K562 (cell line): ENCODE results near the gene ABR.

Experiments
- MXI1 ChIP-seq: IDR thresholded peaks from 2 replicates; pipeline ENCODE4 v1.6.1; 2011; ENCODE audit warnings: low read depth, mild to moderate bottlenecking, improper control_type of control experiment, low read length
- POLR3A ChIP-seq: IDR thresholded peaks from 2 replicates; pipeline ENCODE4 v1.6.1; 2011; ENCODE audit warnings: borderline replicate concordance, mild to moderate bottlenecking, moderate library complexity; ENCODE audit not compliant: insufficient read length, insufficient read depth; ENCODE audit errors: extremely low read depth
- SRF ChIP-seq, 2 experiments: fragments of 250-450, 450-650 bp in 1 of 2; sonication (Bioruptor Pico) in 1 of 2; sonication (generic) in 1 of 2; formaldehyde crosslinking; IDR thresholded peaks; 2 replicates each; pipeline versions ENCODE4 v1.5.0 to v1.5.1; 2020 to 2022; ENCODE audit warnings: mild to moderate bottlenecking in 1 of 2, missing genetic modification reagents in 1 of 2
- TF ChIP-seq, protein P1 (sequence below), 3 experiments: IDR thresholded peaks in 2 of 3; conservative IDR thresholded peaks in 1 of 3; 2 replicates each; pipeline ENCODE4 v1.5.1; 2011 to 2012; ENCODE audit warnings: low read length in 3 of 3, mild to moderate bottlenecking in 3 of 3, control low read depth in 2 of 3, improper control_type of control experiment in 1 of 3, inconsistent platforms in 1 of 3, low read depth in 1 of 3, mixed read lengths in 1 of 3, moderate library complexity in 1 of 3; ENCODE audit not compliant: insufficient read depth in 2 of 3

DNA sequence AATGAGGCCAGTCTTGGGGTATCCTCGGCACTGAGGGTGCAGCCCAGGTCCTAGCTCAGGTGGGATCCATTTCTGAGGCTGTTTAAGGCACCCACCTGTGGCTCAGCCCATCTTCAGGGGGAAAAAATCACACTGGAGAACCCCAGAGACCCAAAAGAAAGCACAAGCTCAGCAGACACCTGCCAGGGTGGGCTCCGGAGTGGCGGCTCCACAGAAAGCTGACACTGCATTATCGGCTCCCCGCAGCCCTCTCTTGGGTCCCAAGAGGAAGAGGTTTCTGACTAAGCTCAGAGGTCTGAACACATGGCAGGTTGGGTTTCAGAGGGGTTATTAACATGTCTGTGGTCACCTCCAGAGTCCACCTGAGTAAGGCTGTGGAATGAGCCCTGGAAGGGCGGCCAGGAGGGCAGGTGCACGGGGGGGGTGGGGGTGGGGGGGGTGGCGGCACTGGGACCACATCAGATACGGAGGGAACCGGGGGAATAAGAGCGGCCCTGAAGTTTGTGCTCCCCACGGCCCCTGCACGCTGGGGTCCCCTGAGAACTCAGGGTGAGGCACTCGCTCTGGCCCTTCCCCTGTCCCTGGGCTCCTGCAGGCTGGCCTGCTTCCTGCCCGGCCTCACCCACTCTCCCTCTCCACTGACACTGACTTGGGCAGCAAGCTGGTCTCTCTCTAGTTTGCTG, 103.3 kb downstream of the ABR start:
- TF ChIP-seq SRF (CRISPR knock-in tag; IDR thresholded peaks at IDR 0.05) (no peak), MXI1 (no peak), POLR3A (no peak)
- TF ChIP-seq, protein P1, sequence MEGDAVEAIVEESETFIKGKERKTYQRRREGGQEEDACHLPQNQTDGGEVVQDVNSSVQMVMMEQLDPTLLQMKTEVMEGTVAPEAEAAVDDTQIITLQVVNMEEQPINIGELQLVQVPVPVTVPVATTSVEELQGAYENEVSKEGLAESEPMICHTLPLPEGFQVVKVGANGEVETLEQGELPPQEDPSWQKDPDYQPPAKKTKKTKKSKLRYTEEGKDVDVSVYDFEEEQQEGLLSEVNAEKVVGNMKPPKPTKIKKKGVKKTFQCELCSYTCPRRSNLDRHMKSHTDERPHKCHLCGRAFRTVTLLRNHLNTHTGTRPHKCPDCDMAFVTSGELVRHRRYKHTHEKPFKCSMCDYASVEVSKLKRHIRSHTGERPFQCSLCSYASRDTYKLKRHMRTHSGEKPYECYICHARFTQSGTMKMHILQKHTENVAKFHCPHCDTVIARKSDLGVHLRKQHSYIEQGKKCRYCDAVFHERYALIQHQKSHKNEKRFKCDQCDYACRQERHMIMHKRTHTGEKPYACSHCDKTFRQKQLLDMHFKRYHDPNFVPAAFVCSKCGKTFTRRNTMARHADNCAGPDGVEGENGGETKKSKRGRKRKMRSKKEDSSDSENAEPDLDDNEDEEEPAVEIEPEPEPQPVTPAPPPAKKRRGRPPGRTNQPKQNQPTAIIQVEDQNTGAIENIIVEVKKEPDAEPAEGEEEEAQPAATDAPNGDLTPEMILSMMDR (IDR thresholded peaks at IDR 0.05 in 2 of 3, conservative IDR thresholded peaks at IDR 0.05 in 1 of 3; ENCODE audit: insufficient read depth in 2 of 3, low read depth in 1 of 3, low read length in 3 of 3): no peak
